Bronchial epithelial cell (primary cell): ENCODE data around the gene YIPF5. TPM values are rescaled to one million over a fixed set of nuclear protein-coding genes. Genes with fewer than 3 reads are reported as not detected.

ENCODE experiments used
- DNase-seq: peaks from one replicate; pipeline ENCODE4 v3.0.0-alpha.2; 2010; ENCODE audit warnings: low read depth
- FAIRE-seq: peaks from 2 replicates; lab custom pipeline; 2011; peaks lifted over from hg19 to GRCh38; lab: Jason Lieb, UNC
- H3K27me3 ChIP-seq: 2 replicates; pipeline ENCODE4 v1.5.1; 2011; ENCODE audit warnings: low read length; ENCODE audit not compliant: control insufficient read depth, insufficient read depth
- H3K36me3 ChIP-seq: 2 replicates; pipeline ENCODE4 v1.5.1; 2011; ENCODE audit warnings: low read length; ENCODE audit not compliant: control insufficient read depth, insufficient read depth
- H3K4me3 ChIP-seq: 2 replicates; pipeline ENCODE4 v1.5.1; 2011; ENCODE audit warnings: mild to moderate bottlenecking, low read depth, low read length, control low read depth
- CTCF ChIP-seq: IDR thresholded peaks from 2 replicates; pipeline ENCODE4 v1.5.1; 2011; ENCODE audit warnings: mild to moderate bottlenecking, moderate library complexity, low read length, control low read depth, inconsistent platforms; ENCODE audit not compliant: insufficient read depth, severe bottlenecking
- total RNA-seq: library from RNA; depleted of rRNA; stranded (reverse); fragments of >200 nt; gene quantifications from 2 replicates; pipeline ENCODE4 v1.2.1, GENCODE V29; 2014

Gene YIPF5
- total RNA-seq, 1 donor from 2014 or later = 104 TPM

GRCh38 chr5:144206141-144206540, 35.7 kb upstream of the YIPF5 start:
- DNase-seq = peak; percentile 23
- no peaks in the 10 kb centered on the region for H3K36me3 ChIP-seq
- H3K4me3 ChIP-seq = no peak overlapping the region
- H3K27me3 ChIP-seq = peaks cover 4% of the 10 kb centered on the region
- TF ChIP-seq CTCF = no peak
- FAIRE-seq = no peak

DNA sequence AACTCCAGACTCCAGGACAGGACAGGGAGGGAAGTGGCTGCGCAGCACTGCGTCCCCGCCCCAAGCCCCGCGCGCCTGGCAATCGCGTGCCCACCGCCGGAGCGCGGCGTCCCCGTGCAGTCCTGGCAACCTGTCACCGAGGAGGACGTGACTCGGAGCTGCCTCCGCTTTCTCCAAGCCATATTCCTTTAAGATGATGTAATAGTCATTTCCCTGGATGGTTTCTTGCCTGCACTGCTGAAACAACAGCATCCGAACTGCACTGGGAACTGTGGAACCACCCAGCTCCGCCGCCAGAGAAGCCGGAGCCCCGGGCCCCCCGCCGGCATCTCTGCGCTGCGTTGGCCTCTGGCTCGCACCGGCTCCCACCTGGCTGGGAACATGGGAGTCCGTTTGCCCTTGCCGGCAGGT, 34.7 kb upstream of the YIPF5 start:
- Histone ChIP-seq H3K27me3 (peaks cover 4% of the 10 kb centered on the region), H3K36me3 (no peaks in the 10 kb centered on the region), H3K4me3 (no peak overlapping the region)
- no peak for FAIRE-seq
- DNase-seq = peak; percentile 39
- no peak for TF ChIP-seq CTCF

GRCh38 chr5:144203750-144204596, 33.5 kb upstream of the YIPF5 start:
- Histone ChIP-seq H3K27me3 (peaks cover 4% of the 10 kb centered on the region), H3K36me3 (no peaks in the 10 kb centered on the region), H3K4me3 (no peak overlapping the region)
- peak; percentile 75 for DNase-seq
- TF ChIP-seq CTCF = peak; percentile 69
- FAIRE-seq = no peak

DNA sequence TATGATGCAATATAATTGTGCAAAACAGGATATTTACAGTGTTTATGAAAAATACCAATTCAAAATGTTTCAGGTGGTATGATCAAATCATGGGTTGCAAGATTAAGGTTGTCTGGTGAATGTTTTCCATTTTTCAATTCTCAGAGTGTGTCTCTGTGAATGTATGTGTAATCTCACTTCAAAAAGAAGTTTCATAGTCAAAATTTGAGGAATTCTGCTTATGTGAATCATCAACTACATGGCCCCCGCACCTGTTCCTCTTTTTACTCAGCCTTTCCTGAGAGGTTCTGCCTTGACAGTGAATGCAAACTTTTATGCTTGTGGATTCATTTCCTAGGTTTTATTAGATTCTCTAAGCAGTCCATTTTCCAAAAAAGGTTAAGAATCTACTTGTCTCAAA, 32.3 kb upstream of the YIPF5 start:
- no peak for DNase-seq
- TF ChIP-seq CTCF = no peak
- H3K36me3 ChIP-seq = no peaks in the 10 kb centered on the region
- no peak overlapping the region for H3K4me3 ChIP-seq
- peaks cover 4% of the 10 kb centered on the region for H3K27me3 ChIP-seq
- FAIRE-seq = no peak

DNA sequence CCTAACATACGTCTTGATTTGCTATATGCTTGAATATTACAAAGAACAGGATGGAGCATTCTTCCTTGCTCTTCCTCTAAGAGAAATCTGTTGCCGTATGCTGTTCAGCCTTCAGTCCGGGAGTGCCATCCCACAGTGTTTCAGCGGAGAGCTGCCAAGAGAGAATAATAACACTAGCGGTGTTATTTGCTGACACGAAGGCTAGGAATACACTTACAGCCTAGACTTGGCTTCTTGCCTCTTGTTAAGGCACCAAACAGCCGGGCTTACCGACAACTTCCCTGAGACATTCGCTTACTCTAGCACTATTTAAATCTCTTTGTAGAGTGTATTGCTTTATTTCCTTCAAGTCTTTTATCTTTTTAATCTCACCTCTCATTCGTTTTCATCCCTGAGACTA, 31.6 kb upstream of the YIPF5 start:
- DNase-seq (no peak), FAIRE-seq (no peak)
- H3K4me3 ChIP-seq = no peak overlapping the region
- H3K27me3 ChIP-seq = peaks cover 2% of the 10 kb centered on the region
- no peak for TF ChIP-seq CTCF
- no peaks in the 10 kb centered on the region for H3K36me3 ChIP-seq
